HEK293 (cell line): Measurements from ENCODE around the gene OAF.

Experiments
- ELK4 ChIP-seq: IDR thresholded peaks from 2 replicates; pipeline ENCODE4 v1.6.1; 2011; ENCODE audit warnings: mild to moderate bottlenecking, low read depth, low read length, borderline replicate concordance
- GLIS2 ChIP-seq: fragments of 450-650 bp; formaldehyde crosslinking; IDR thresholded peaks from 2 replicates; pipeline ENCODE4 v1.5.1; 2016; ENCODE audit warnings: missing biosample characterization, missing genetic modification characterization
- IKZF3 ChIP-seq: fragments of 450-650 bp; IDR thresholded peaks from 2 replicates; pipeline ENCODE4 v1.5.0; 2018; ENCODE audit warnings: missing biosample characterization, mild to moderate bottlenecking, missing genetic modification characterization, moderate library complexity
- PRDM6 ChIP-seq: fragments of 450-650 bp; formaldehyde crosslinking; IDR thresholded peaks from 2 replicates; pipeline ENCODE4 v1.5.1; 2017; ENCODE audit warnings: missing biosample characterization, missing genetic modification characterization
- SP2 ChIP-seq: fragments of 450-650 bp; formaldehyde crosslinking; IDR thresholded peaks from 2 replicates; pipeline ENCODE4 v1.5.1; 2016; ENCODE audit warnings: missing biosample characterization, missing genetic modification characterization
- WT1 ChIP-seq: fragments of 450-650 bp; formaldehyde crosslinking; IDR thresholded peaks from 2 replicates; pipeline ENCODE4 v1.5.1; 2016; ENCODE audit warnings: missing biosample characterization, missing genetic modification characterization
- ZBTB11 ChIP-seq: fragments of 450-650 bp; formaldehyde crosslinking; conservative IDR thresholded peaks from 2 replicates; pipeline ENCODE4 v1.5.1; 2016; ENCODE audit warnings: low read depth, missing biosample characterization, missing genetic modification characterization
- ZBTB49 ChIP-seq: fragments of 450-650 bp; formaldehyde crosslinking; IDR thresholded peaks from 2 replicates; pipeline ENCODE4 v1.5.1; 2016; ENCODE audit warnings: missing biosample characterization, missing genetic modification characterization, low read depth
- ZNF18 ChIP-seq: fragments of 450-650 bp; formaldehyde crosslinking; IDR thresholded peaks from 2 replicates; pipeline ENCODE4 v1.5.1; 2016; ENCODE audit warnings: missing biosample characterization, missing genetic modification characterization
- ZNF26 ChIP-seq: fragments of 450-650 bp; formaldehyde crosslinking; IDR thresholded peaks from 2 replicates; pipeline ENCODE4 v1.5.1; 2016; ENCODE audit warnings: missing biosample characterization, missing genetic modification characterization
- ZNF335 ChIP-seq: fragments of 450-650 bp; formaldehyde crosslinking; conservative IDR thresholded peaks from 2 replicates; pipeline ENCODE4 v1.5.1; 2016; ENCODE audit warnings: missing biosample characterization, missing genetic modification characterization
- ZNF48 ChIP-seq: fragments of 450-650 bp; formaldehyde crosslinking; IDR thresholded peaks from 2 replicates; pipeline ENCODE4 v1.5.1; 2016; ENCODE audit warnings: missing biosample characterization, missing genetic modification characterization
- ZNF530 ChIP-seq: fragments of 450-650 bp; formaldehyde crosslinking; IDR thresholded peaks from 2 replicates; pipeline ENCODE4 v1.5.1; 2016; ENCODE audit warnings: low read depth, missing biosample characterization, missing genetic modification characterization
- ZNF610 ChIP-seq: fragments of 450-650 bp; formaldehyde crosslinking; IDR thresholded peaks from 2 replicates; pipeline ENCODE4 v1.5.1; 2016; ENCODE audit warnings: missing biosample characterization, missing genetic modification characterization, borderline replicate concordance
- ZNF621 ChIP-seq: fragments of 450-650 bp; formaldehyde crosslinking; IDR thresholded peaks from 2 replicates; pipeline ENCODE4 v1.5.1; 2017; ENCODE audit warnings: missing biosample characterization, missing genetic modification characterization
- ZNF624 ChIP-seq: fragments of 450-650 bp; formaldehyde crosslinking; IDR thresholded peaks from 2 replicates; pipeline ENCODE4 v1.5.1; 2017; ENCODE audit warnings: missing biosample characterization, missing genetic modification characterization
- ZNF76 ChIP-seq: fragments of 450-650 bp; formaldehyde crosslinking; IDR thresholded peaks from 2 replicates; pipeline ENCODE4; 2016; ENCODE audit warnings: low read depth, missing biosample characterization, missing genetic modification characterization, borderline replicate concordance
- ZNF776 ChIP-seq: fragments of 450-650 bp; formaldehyde crosslinking; IDR thresholded peaks from 2 replicates; pipeline ENCODE4 v1.5.0; 2017; ENCODE audit warnings: missing biosample characterization, missing genetic modification characterization, borderline replicate concordance
- ZNF777 ChIP-seq: fragments of 450-650 bp; formaldehyde crosslinking; IDR thresholded peaks from 2 replicates; pipeline ENCODE4 v1.5.1; 2017; ENCODE audit warnings: missing biosample characterization, missing genetic modification characterization, borderline replicate concordance
- ZNF785 ChIP-seq: fragments of 450-650 bp; formaldehyde crosslinking; IDR thresholded peaks from 2 replicates; pipeline ENCODE4 v1.5.1; 2016; ENCODE audit warnings: missing biosample characterization, missing genetic modification characterization
- ZNF837 ChIP-seq: fragments of 450-650 bp; formaldehyde crosslinking; IDR thresholded peaks from 2 replicates; pipeline ENCODE4 v1.5.1; 2016; ENCODE audit warnings: missing biosample characterization, missing genetic modification characterization
- TF ChIP-seq, protein P1 (sequence below): fragments of 450-650 bp; formaldehyde crosslinking; IDR thresholded peaks from 2 replicates; pipeline ENCODE4 v1.5.1; 2017; ENCODE audit warnings: missing biosample characterization, missing genetic modification characterization
- TF ChIP-seq, protein P2 (sequence below): fragments of 450-650 bp; formaldehyde crosslinking; IDR thresholded peaks from 2 replicates; pipeline ENCODE4 v1.5.1; 2016; ENCODE audit warnings: missing biosample characterization, missing genetic modification characterization, borderline replicate concordance

OAF gene

GRCh38 chr11:120195601-120196320 lies 15.1 kb upstream of the OAF start (continued):
- TF ChIP-seq ZNF530 (tag by site-specific recombination) (no peak), ZBTB11 (tag by site-specific recombination) (no peak), ZNF785 (no peak), ZNF624 (tag by site-specific recombination) (no peak), ELK4 (no peak), PRDM6 (tag by site-specific recombination) (peak; percentile 66; the same call in 1 of the 2 replicates), ZNF76 (tag by site-specific recombination) (no peak), ZNF776 (tag by site-specific recombination) (no peak), WT1 (tag by site-specific recombination) (peak; percentile 96), ZNF837 (tag by site-specific recombination) (no peak), ZNF621 (tag by site-specific recombination) (no peak), IKZF3 (tag by site-specific recombination) (no peak), ZNF48 (tag by site-specific recombination) (no peak), ZNF26 (no peak), GLIS2 (tag by site-specific recombination) (no peak), SP2 (tag by site-specific recombination) (no peak), ZNF18 (tag by site-specific recombination) (no peak), ZBTB49 (tag by site-specific recombination) (no peak), ZNF610 (tag by site-specific recombination) (no peak), ZNF777 (no peak), ZNF335 (no peak)
- TF ChIP-seq, protein P1, sequence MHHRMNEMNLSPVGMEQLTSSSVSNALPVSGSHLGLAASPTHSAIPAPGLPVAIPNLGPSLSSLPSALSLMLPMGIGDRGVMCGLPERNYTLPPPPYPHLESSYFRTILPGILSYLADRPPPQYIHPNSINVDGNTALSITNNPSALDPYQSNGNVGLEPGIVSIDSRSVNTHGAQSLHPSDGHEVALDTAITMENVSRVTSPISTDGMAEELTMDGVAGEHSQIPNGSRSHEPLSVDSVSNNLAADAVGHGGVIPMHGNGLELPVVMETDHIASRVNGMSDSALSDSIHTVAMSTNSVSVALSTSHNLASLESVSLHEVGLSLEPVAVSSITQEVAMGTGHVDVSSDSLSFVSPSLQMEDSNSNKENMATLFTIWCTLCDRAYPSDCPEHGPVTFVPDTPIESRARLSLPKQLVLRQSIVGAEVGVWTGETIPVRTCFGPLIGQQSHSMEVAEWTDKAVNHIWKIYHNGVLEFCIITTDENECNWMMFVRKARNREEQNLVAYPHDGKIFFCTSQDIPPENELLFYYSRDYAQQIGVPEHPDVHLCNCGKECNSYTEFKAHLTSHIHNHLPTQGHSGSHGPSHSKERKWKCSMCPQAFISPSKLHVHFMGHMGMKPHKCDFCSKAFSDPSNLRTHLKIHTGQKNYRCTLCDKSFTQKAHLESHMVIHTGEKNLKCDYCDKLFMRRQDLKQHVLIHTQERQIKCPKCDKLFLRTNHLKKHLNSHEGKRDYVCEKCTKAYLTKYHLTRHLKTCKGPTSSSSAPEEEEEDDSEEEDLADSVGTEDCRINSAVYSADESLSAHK (tag by site-specific recombination), result peak; percentile 81; the same call in 1 of the 2 replicates
- TF ChIP-seq, protein P2, sequence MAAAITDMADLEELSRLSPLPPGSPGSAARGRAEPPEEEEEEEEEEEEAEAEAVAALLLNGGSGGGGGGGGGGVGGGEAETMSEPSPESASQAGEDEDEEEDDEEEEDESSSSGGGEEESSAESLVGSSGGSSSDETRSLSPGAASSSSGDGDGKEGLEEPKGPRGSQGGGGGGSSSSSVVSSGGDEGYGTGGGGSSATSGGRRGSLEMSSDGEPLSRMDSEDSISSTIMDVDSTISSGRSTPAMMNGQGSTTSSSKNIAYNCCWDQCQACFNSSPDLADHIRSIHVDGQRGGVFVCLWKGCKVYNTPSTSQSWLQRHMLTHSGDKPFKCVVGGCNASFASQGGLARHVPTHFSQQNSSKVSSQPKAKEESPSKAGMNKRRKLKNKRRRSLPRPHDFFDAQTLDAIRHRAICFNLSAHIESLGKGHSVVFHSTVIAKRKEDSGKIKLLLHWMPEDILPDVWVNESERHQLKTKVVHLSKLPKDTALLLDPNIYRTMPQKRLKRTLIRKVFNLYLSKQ (tag by site-specific recombination), result no peak
